WI38 (cell line): ENCODE results near the gene CYP4X1.
"Not testable (repeated sequence)": the region's sequence is repeated elsewhere in the genome, so short reads cannot be mapped to it uniquely, and the experiment has no call there.

Source experiments
- H3K4me3 ChIP-seq: 2 replicates; pipeline ENCODE4 v1.5.1; 2011; ENCODE audit warnings: low read depth, mild to moderate bottlenecking, control low read depth, low read length
- TF ChIP-seq, protein P1 (sequence below): IDR thresholded peaks from 2 replicates; pipeline ENCODE4 v1.5.1; 2012; ENCODE audit warnings: low read depth, mild to moderate bottlenecking, control low read depth, low read length

The CYP4X1 gene

GRCh38 chr1:47002211-47002610 is 21.3 kb upstream of the CYP4X1 start:
- no peak overlapping the region for H3K4me3 ChIP-seq
- TF ChIP-seq, protein P1, sequence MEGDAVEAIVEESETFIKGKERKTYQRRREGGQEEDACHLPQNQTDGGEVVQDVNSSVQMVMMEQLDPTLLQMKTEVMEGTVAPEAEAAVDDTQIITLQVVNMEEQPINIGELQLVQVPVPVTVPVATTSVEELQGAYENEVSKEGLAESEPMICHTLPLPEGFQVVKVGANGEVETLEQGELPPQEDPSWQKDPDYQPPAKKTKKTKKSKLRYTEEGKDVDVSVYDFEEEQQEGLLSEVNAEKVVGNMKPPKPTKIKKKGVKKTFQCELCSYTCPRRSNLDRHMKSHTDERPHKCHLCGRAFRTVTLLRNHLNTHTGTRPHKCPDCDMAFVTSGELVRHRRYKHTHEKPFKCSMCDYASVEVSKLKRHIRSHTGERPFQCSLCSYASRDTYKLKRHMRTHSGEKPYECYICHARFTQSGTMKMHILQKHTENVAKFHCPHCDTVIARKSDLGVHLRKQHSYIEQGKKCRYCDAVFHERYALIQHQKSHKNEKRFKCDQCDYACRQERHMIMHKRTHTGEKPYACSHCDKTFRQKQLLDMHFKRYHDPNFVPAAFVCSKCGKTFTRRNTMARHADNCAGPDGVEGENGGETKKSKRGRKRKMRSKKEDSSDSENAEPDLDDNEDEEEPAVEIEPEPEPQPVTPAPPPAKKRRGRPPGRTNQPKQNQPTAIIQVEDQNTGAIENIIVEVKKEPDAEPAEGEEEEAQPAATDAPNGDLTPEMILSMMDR, result no peak

- H3K4me3 ChIP-seq, result no peak overlapping the region
- TF ChIP-seq, protein P1, result no peak
Observed at GRCh38 chr1:47003896-47004403, 19.5 kb upstream of the CYP4X1 start.

DNA sequence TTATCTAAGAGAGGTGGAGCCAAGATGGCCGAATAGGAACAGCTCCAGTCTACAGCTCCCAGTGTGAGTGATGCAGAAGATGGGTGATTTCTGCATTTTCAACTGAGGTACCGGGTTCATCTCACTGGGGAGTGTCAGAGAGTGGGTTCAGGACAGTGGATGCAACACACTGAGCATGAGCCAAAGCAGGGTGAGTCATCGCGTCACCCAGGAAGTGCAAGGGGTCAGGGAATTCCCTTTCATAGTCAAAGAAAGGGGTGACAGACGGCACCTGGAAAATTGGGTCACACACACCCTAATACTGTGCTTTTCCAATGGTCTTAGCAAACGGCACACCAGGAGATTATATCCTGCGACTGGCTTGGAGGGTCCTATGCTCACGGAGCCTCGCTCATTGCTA is 17.0 kb upstream of the CYP4X1 start:
- not testable (repeated sequence) for H3K4me3 ChIP-seq

- TF ChIP-seq, protein P1, result no peak
- no peak overlapping the region for H3K4me3 ChIP-seq
Observed at GRCh38 chr1:47013293-47013692, 10.2 kb upstream of the CYP4X1 start.

- TF ChIP-seq, protein P1, result no peak
- H3K4me3 ChIP-seq, result no peak overlapping the region
Observed at GRCh38 chr1:47021070-47021469, 2.4 kb upstream of the CYP4X1 start.

GRCh38 chr1:47024141-47024801 is 802 bp downstream of the CYP4X1 start:
- TF ChIP-seq, protein P1, result no peak

DNA sequence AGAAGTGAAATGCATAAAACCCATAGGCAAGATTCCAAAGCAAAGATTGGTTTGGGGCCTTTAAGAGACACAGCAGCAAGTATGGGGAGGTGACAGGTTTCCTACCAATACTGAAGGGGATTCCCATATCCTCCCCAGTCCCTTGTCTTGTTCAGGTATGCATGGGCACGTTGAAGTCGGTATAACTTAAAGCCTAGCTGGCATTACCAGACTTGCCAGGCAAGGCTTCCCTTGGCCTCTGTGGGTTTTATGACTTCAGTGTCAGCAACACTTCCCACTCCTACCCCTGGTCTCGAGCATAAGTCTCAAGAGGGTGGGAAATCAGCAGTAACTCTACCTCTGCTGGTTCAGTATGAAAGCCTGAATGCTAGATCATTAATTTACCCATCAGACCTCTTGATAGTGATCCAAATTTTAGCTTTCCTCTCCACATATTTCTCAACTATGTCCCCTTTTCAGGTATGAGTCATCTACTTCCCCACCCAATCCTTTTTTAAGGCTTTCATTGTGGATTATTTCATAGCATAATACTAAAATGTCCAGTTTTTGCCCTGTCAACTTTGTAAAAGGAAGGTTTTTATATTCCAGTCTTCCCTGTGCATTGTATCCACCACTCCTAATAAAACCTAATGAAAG is 6.8 kb downstream of the CYP4X1 start:
- TF ChIP-seq, protein P1, result no peak
- H3K4me3 ChIP-seq, result no peak overlapping the region

More at GRCh38 chr1:47024141-47024801, 802 bp downstream of the CYP4X1 start:
- H3K4me3 ChIP-seq, result no peak overlapping the region
